Activated naive CD8-positive, alpha-beta T cell treated with anti-CD3 and anti-CD28 coated beads, Interleukin-2, amount 50 U/mL, for 16 hours (primary cell): ENCODE results near the gene BHLHE40.

Experiments
- DNase-seq: peaks from one replicate; pipeline ENCODE4 v3.0.0-alpha.2; 2020; ENCODE audit warnings: low read depth, low spot score

BHLHE40 gene

GRCh38 chr3:4979428-4980228 lies at the start of gene BHLHE40:
TSS of gene BHLHE40 (plus strand) at chr3:4979437. CDS start at chr3:4979719, 282 bp downstream.
- DNase-seq: no peak

- no peak for DNase-seq
These were observed 48.7 kb upstream of the BHLHE40 start for GRCh38 chr3:4930501-4930900.

- DNase-seq: no peak
These were observed 45.2 kb upstream of the BHLHE40 start for GRCh38 chr3:4934050-4934449.

GRCh38 chr3:4935347-4935746 lies 43.9 kb upstream of the BHLHE40 start:
- no peak for DNase-seq

GRCh38 chr3:4936982-4937614 lies 42.1 kb upstream of the BHLHE40 start:
- DNase-seq: no peak

GRCh38 chr3:4938281-4938982 lies 40.8 kb upstream of the BHLHE40 start:
- DNase-seq: no peak

- no peak for DNase-seq
These were observed 40.0 kb upstream of the BHLHE40 start for GRCh38 chr3:4939276-4939675.

GRCh38 chr3:4940985-4941384 lies 38.3 kb upstream of the BHLHE40 start:
- no peak for DNase-seq

- no peak for DNase-seq
These were observed 35.7 kb upstream of the BHLHE40 start for GRCh38 chr3:4943549-4943948.

GRCh38 chr3:4945324-4945723 lies 33.9 kb upstream of the BHLHE40 start:
- no peak for DNase-seq

GRCh38 chr3:4947028-4947427 lies 32.2 kb upstream of the BHLHE40 start:
- no peak for DNase-seq

GRCh38 chr3:4948395-4948794 lies 30.8 kb upstream of the BHLHE40 start:
- no peak for DNase-seq

- DNase-seq: no peak
These were observed 30.2 kb upstream of the BHLHE40 start for GRCh38 chr3:4949004-4949403.

GRCh38 chr3:4949659-4950058 lies 29.6 kb upstream of the BHLHE40 start:
- DNase-seq: no peak

GRCh38 chr3:4950351-4950784 lies 28.9 kb upstream of the BHLHE40 start:
- DNase-seq: no peak

- DNase-seq: no peak
These were observed 28.3 kb upstream of the BHLHE40 start for GRCh38 chr3:4950948-4951347.

GRCh38 chr3:4953119-4953518 lies 26.1 kb upstream of the BHLHE40 start:
- DNase-seq: no peak

- DNase-seq: no peak
These were observed 24.8 kb upstream of the BHLHE40 start for GRCh38 chr3:4954256-4955000.

GRCh38 chr3:4956099-4956498 lies 23.1 kb upstream of the BHLHE40 start:
- DNase-seq: no peak

- DNase-seq: no peak
These were observed 22.5 kb upstream of the BHLHE40 start for GRCh38 chr3:4956738-4957137.

GRCh38 chr3:4957978-4958377 lies 21.3 kb upstream of the BHLHE40 start:
- no peak for DNase-seq

GRCh38 chr3:4959180-4959579 lies 20.1 kb upstream of the BHLHE40 start:
- DNase-seq: no peak
